Activated B cell treated with CpG ODN at 0.5 μM for 24 hours (primary cell): ENCODE data around the gene IFTAP. TPM values are rescaled to one million over a fixed set of nuclear protein-coding genes. Genes with fewer than 3 reads are reported as not detected.

Experiments used
- ATAC-seq: fragments of 200-7000 bp; cut with Tn5 transposase; one replicate; pipeline ENCODE4 v1.10.0; 2021; ENCODE audit warnings: low read depth, mild to moderate bottlenecking, moderate library complexity
- CTCF ChIA-PET: fragments of 350-600 bp; sonication (Branson Sonifier 250); formaldehyde crosslinking; loops from one replicate; lab custom pipeline; 2021; ENCODE audit warnings: antibody characterized with exemption; lab: Charles Lee
- POLR2A ChIA-PET: fragments of 350-600 bp; sonication (Branson Sonifier 250); formaldehyde crosslinking; loops from one replicate; lab custom pipeline; 2021; ENCODE audit warnings: antibody characterized with exemption; lab: Charles Lee
- DNase-seq: peaks from one replicate; pipeline ENCODE4 v3.0.0; 2022
- H3K27ac Mint-ChIP-seq: one replicate; pipeline ENCODE4 v1.8.0; 2020; ENCODE audit warnings: mixed read lengths
- H3K27me3 Mint-ChIP-seq: one replicate; pipeline ENCODE4 v1.8.0; 2021; ENCODE audit warnings: mixed read lengths
- H3K36me3 Mint-ChIP-seq: one replicate; pipeline ENCODE4 v1.8.0; 2021; ENCODE audit warnings: low read depth, mixed read lengths
- H3K4me1 Mint-ChIP-seq: one replicate; pipeline ENCODE4 v1.8.0; 2021; ENCODE audit warnings: mixed read lengths
- H3K4me3 Mint-ChIP-seq: one replicate; pipeline ENCODE4 v1.8.0; 2020; ENCODE audit warnings: mild to moderate bottlenecking, mixed read lengths
- H3K9me3 Mint-ChIP-seq: one replicate; pipeline ENCODE4 v1.8.0; 2020; ENCODE audit warnings: mixed read lengths
- intact Hi-C: fragments of 100-400 bp; cut with micrococcal nuclease; formaldehyde crosslinking; loops from one replicate; pipeline ENCODE4 v1.15.1; 2024
- total RNA-seq: library from RNA; stranded (reverse); gene quantifications from 2 replicates; pipeline ENCODE4 v1.2.3, GENCODE V29; 2022
- TF ChIP-seq, protein P1 (sequence below): fragments of 200-600 bp; IDR thresholded peaks from one replicate; pipeline ENCODE4 v1.8.0; 2022; ENCODE audit warnings: antibody characterized with exemption, mild to moderate bottlenecking

The IFTAP gene
- total RNA-seq, 1 donor from 2014 or later, result 0.47 TPM

DNA sequence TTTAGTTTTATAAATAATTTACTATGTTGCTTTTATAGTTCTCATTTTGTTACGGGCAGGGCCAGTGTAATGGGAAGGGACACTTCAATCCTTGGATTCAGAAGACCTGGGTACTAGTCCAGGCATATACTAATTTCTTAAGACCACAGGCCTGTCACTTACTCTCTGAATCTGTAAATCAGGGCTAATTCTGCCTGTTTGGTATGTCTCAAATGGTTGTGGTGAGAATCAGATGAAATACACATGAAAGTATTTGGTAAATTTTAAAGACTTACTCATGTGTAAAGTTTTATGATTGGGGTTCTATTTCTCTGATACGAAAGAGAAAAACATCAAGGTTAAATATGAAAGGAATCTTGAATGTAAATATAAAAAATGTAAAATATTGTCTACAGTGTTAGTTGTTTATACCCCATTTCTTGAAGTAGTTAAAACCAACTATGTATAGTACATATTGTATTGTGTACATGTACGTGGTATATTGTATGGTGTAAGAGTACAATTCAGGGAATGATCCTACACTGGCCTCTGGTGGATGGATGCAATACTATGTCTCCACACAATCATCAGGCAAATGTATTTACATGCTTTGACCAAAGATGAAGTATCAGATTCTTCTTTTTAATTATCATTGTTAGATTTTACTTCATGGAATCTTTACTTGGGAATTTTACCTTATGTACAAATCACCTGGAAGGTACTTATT, 28.3 kb downstream of the IFTAP start:
- Mint-ChIP-seq H3K9me3 (no peaks in the 10 kb centered on the region), H3K4me3 (no peak overlapping the region), H3K36me3 (no peaks in the 10 kb centered on the region), H3K27ac (no peak overlapping the region), H3K27me3 (peaks cover 17% of the 10 kb centered on the region), H3K4me1 (peaks cover 11% of the 10 kb centered on the region)
- intact Hi-C loops, result no loop called here
- TF ChIP-seq, protein P1, sequence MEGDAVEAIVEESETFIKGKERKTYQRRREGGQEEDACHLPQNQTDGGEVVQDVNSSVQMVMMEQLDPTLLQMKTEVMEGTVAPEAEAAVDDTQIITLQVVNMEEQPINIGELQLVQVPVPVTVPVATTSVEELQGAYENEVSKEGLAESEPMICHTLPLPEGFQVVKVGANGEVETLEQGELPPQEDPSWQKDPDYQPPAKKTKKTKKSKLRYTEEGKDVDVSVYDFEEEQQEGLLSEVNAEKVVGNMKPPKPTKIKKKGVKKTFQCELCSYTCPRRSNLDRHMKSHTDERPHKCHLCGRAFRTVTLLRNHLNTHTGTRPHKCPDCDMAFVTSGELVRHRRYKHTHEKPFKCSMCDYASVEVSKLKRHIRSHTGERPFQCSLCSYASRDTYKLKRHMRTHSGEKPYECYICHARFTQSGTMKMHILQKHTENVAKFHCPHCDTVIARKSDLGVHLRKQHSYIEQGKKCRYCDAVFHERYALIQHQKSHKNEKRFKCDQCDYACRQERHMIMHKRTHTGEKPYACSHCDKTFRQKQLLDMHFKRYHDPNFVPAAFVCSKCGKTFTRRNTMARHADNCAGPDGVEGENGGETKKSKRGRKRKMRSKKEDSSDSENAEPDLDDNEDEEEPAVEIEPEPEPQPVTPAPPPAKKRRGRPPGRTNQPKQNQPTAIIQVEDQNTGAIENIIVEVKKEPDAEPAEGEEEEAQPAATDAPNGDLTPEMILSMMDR, result no peak
- POLR2A ChIA-PET, result no interaction called here
- no peak for DNase-seq
- no peak for ATAC-seq
- CTCF ChIA-PET, result interaction anchor here (0.6 kb wide), 1 partner anchor 405 kb away, joined by 3 read pairs; no protein-coding TSS in a partner anchor

DNA sequence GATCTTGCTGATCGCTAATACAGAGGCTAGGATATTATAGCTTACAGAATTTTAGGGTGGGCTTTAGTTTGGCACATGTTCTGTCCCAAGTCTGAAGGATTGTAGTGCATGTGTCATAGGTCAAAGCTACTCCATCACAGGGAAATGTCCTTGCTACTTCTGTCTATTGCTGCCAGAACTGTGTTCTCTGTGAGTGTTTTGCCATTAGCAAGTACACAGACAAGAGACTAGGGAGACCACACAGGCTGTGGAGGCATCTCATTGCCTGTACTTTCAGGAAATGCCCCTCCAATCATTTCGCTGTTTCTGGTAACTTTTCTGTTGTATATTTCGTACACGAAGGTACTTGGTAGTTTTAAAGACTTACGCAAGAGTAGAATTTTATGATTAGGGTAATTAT, 29.2 kb downstream of the IFTAP start:
- ChIA-PET CTCF (no interaction called here), POLR2A (no interaction called here)
- peaks cover 11% of the 10 kb centered on the region for H3K4me1 Mint-ChIP-seq
- DNase-seq (no peak), ATAC-seq (no peak)
- H3K9me3 Mint-ChIP-seq, result no peaks in the 10 kb centered on the region
- H3K27me3 Mint-ChIP-seq, result peaks cover 13% of the 10 kb centered on the region
- intact Hi-C loops, result no loop called here
- H3K4me3 Mint-ChIP-seq, result no peak overlapping the region
- H3K36me3 Mint-ChIP-seq, result no peaks in the 10 kb centered on the region
- TF ChIP-seq, protein P1, result no peak
- no peak overlapping the region for H3K27ac Mint-ChIP-seq

DNA sequence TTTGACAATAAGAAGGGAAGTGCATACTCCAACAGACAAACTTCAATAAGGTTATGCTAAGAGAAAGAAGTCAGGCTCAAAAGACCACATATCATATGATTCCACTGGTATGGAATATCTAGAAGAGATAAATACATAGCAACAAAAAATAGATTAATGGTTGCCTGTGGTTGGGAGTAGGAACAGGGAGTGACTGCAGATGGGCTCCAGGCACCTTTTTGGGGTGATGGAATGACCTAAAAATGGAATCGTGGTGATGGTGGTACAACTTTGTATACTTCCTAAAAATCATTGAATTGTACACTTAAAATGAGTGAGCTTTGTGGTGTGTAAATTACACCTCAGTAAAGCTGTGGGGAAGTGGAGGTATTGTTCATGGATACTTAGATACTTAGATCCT, 32.7 kb downstream of the IFTAP start:
- TF ChIP-seq, protein P1, result no peak
- CTCF ChIA-PET, result no interaction called here
- no peak for ATAC-seq
- no peak for DNase-seq
- POLR2A ChIA-PET, result no interaction called here
- H3K27me3 Mint-ChIP-seq, result peaks cover 10% of the 10 kb centered on the region
- no peak overlapping the region for H3K27ac Mint-ChIP-seq
- no peaks in the 10 kb centered on the region for H3K36me3 Mint-ChIP-seq
- no peaks in the 10 kb centered on the region for H3K4me1 Mint-ChIP-seq
- no peak overlapping the region for H3K4me3 Mint-ChIP-seq
- intact Hi-C loops, result no loop called here
- H3K9me3 Mint-ChIP-seq, result no peaks in the 10 kb centered on the region

DNA sequence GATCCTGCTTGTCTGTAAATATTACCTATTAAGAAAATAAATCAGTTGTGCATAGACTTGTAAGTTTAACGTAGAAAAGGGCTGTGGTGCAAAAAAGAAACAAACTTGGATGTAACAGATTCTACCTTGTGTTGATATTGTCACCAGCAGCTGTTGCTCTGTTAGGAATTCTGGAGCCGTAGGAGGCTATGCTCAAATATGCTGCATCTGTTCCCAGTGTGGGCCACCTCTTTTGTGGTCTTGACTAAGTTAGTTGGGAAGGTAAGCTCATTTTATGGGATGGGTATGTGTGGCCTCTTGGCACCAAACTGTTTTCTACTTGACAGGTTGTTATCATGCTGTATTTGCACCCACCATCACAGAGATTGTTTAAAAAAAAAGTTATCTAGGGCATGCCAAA, 33.2 kb downstream of the IFTAP start:
- no peaks in the 10 kb centered on the region for H3K36me3 Mint-ChIP-seq
- no peaks in the 10 kb centered on the region for H3K4me1 Mint-ChIP-seq
- ATAC-seq (no peak), DNase-seq (no peak)
- H3K9me3 Mint-ChIP-seq, result no peaks in the 10 kb centered on the region
- peaks cover 10% of the 10 kb centered on the region for H3K27me3 Mint-ChIP-seq
- ChIA-PET POLR2A (no interaction called here), CTCF (no interaction called here)
- H3K27ac Mint-ChIP-seq, result no peak overlapping the region
- TF ChIP-seq, protein P1, result no peak
- no peak overlapping the region for H3K4me3 Mint-ChIP-seq
- intact Hi-C loops, result no loop called here

DNA sequence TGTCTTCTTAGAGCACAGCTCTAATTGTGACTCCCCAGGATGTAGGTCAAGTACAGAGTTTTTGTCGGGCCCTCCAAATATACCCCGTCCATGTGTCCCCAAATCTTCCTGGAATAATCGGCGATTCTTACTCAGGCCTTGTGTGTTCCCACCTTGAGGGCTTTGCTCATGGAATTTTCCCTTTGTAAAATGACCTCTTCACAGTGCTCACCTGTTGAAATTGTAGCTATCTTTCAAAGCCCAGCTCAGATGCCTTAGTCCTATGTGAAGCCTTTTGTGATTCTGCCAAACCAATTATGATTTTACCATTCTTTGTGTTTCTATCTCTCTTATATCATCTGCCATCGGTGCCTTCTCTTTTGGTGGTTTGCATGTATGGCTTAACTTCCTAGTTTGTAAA, 33.8 kb downstream of the IFTAP start:
- intact Hi-C loops, result no loop called here
- CTCF ChIA-PET, result no interaction called here
- no peak for DNase-seq
- POLR2A ChIA-PET, result no interaction called here
- Mint-ChIP-seq H3K4me3 (no peak overlapping the region), H3K27me3 (peaks cover 10% of the 10 kb centered on the region), H3K27ac (no peak overlapping the region), H3K9me3 (no peaks in the 10 kb centered on the region), H3K36me3 (no peaks in the 10 kb centered on the region), H3K4me1 (no peaks in the 10 kb centered on the region)
- ATAC-seq, result no peak
- TF ChIP-seq, protein P1, result no peak
